ENCODE results near the gene CTRB1. TPM values are rescaled to one million over a fixed set of nuclear protein-coding genes. Genes with fewer than 3 reads are reported as not detected.

Gene CTRB1
- not detected in 2 replicates for total RNA-seq

GRCh38 chr16:75218256-75219076 lies at the start of gene CTRB1:
Gene CTRB1, plus strand, starts transcription at chr16:75218988. Its CDS starts 20 bp downstream, at chr16:75219008.

GRCh38 chr16:75206749-75207451 lies 11.9 kb upstream of the CTRB1 start, which contains the start of gene CTRB2:
Gene CTRB2, minus strand, starts transcription at chr16:75207161. Its CDS starts 20 bp downstream, at chr16:75207141.

GRCh38 chr16:75251280-75252048 lies 32.7 kb downstream of the CTRB1 start, which contains the start of gene BCAR1:
Gene BCAR1, minus strand, starts transcription at chr16:75251624. Its CDS starts 142 bp downstream, at chr16:75251482.

Other genes with a start within 250 kb of the CTRB1 start
- 6.6 and 8.4 TPM in 2 replicates for gene WDR59, start 233.9 kb upstream of the CTRB1 start, total RNA-seq
- 24.2 and 30.3 TPM in 2 replicates for gene ZNRF1, start 220.0 kb upstream of the CTRB1 start, total RNA-seq
- gene LDHD, start 102.2 kb upstream of the CTRB1 start, total RNA-seq: 0.86 and 4.1 TPM in 2 replicates
- gene ZFP1, start 70.5 kb upstream of the CTRB1 start, total RNA-seq: 4.3 and 11.9 TPM in 2 replicates
- not detected in 2 replicates for gene CTRB2, start 11.8 kb upstream of the CTRB1 start, total RNA-seq
- gene BCAR1, start 32.6 kb downstream of the CTRB1 start, total RNA-seq: 85.1 and 87.6 TPM in 2 replicates
- gene CFDP1, start 214.5 kb downstream of the CTRB1 start, total RNA-seq: 23.9 and 53.5 TPM in 2 replicates
- gene TMEM170A, start 245.7 kb downstream of the CTRB1 start, total RNA-seq: 6.9 and 15.4 TPM in 2 replicates

All from myometrial cell (primary cell).